IMR-90 (cell line): Measurements from ENCODE around the gene USH1G. TPM values are rescaled to one million over a fixed set of nuclear protein-coding genes. Genes with fewer than 3 reads are reported as not detected.
"Not testable (repeated sequence)": the region's sequence is repeated elsewhere in the genome, so short reads cannot be mapped to it uniquely, and the experiment has no call there.

ENCODE experiments used
- ATAC-seq: fragments of 200-7000 bp; cut with Tn5 transposase; 2 replicates; pipeline ENCODE4 v1.9.1; 2020; ENCODE audit warnings: low read depth, mild to moderate bottlenecking, moderate library complexity
- BruUV-seq: library from RNA; stranded (reverse); fragments of 400-500 nt; replicated peaks from 2 replicates; lab custom pipeline; 2021; lab: Mats Ljungman, UMichigan
- CTCF ChIA-PET: fragments of 300-600 bp; formaldehyde crosslinking; extraction: SDS; loops from one replicate; lab custom pipeline; 2021; ENCODE audit warnings: antibody characterized with exemption; lab: Yijun Ruan, JAX
- POLR2A ChIA-PET: fragments of 300-600 bp; sonication (Branson Sonifier 250); formaldehyde crosslinking; loops from one replicate; lab custom pipeline; 2022; ENCODE audit warnings: antibody characterized with exemption; ENCODE audit not compliant: unreplicated experiment; lab: Charles Lee
- DNase-seq: peaks from one replicate; pipeline ENCODE4 v3.0.0; 2013
- H2AFZ ChIP-seq: replicated peaks from 2 replicates; pipeline ENCODE3; 2013; ENCODE audit warnings: low read length, mild to moderate bottlenecking; ENCODE audit not compliant: poor library complexity
- H2AK5ac ChIP-seq: 2 replicates; pipeline ENCODE4 v1.6.1; 2013; ENCODE audit warnings: low read depth, low read length, inconsistent platforms
- H2AK9ac ChIP-seq: replicated peaks from 2 replicates; pipeline ENCODE3; 2013; ENCODE audit warnings: mild to moderate bottlenecking, low read depth, low read length, moderate library complexity; ENCODE audit not compliant: poor library complexity
- H2BK120ac ChIP-seq: 2 replicates; pipeline ENCODE4 v1.6.1; 2013; ENCODE audit warnings: low read depth, low read length, inconsistent platforms
- H2BK15ac ChIP-seq: 3 replicates; pipeline ENCODE4 v1.6.1; 2013; ENCODE audit warnings: low read depth, low read length, inconsistent platforms
- H2BK20ac ChIP-seq: 2 replicates; pipeline ENCODE4 v1.6.1; 2013; ENCODE audit warnings: low read depth, mild to moderate bottlenecking, inconsistent platforms, low read length, moderate library complexity
- H2BK5ac ChIP-seq: 2 replicates; pipeline ENCODE4 v1.6.1; 2013; ENCODE audit warnings: mild to moderate bottlenecking, low read depth, low read length, inconsistent platforms; ENCODE audit not compliant: poor library complexity, severe bottlenecking
- H3K14ac ChIP-seq: replicated peaks from 2 replicates; pipeline ENCODE4 v1.6.1; 2013; ENCODE audit warnings: low read depth, low read length, inconsistent platforms
- H3K18ac ChIP-seq: 2 replicates; pipeline ENCODE4 v1.6.1; 2013; ENCODE audit warnings: low read depth, low read length, control low read depth
- H3K23ac ChIP-seq: 2 replicates; pipeline ENCODE4 v1.6.1; 2013; ENCODE audit warnings: low read depth, low read length, inconsistent platforms
- H3K27ac ChIP-seq: 2 replicates; pipeline ENCODE4 v1.5.1; 2013; ENCODE audit warnings: mild to moderate bottlenecking, control low read depth, low read length; ENCODE audit not compliant: insufficient read depth
- H3K27me3 ChIP-seq: 2 replicates; pipeline ENCODE4 v1.6.1; 2013; ENCODE audit warnings: low read length; ENCODE audit not compliant: control insufficient read depth, insufficient read depth
- H3K36me3 ChIP-seq: 2 replicates; pipeline ENCODE4 v1.6.1; 2013; ENCODE audit warnings: low read length, mixed read lengths; ENCODE audit not compliant: control insufficient read depth, insufficient read depth
- H3K4ac ChIP-seq: 2 replicates; pipeline ENCODE4 v1.6.1; 2013; ENCODE audit warnings: low read depth, low read length, inconsistent platforms
- H3K4me1 ChIP-seq: 2 replicates; pipeline ENCODE4 v1.6.1; 2013; ENCODE audit warnings: low read length, mixed read lengths; ENCODE audit not compliant: control insufficient read depth, insufficient read depth
- H3K4me2 ChIP-seq: 2 replicates; pipeline ENCODE4 v1.6.1; 2013; ENCODE audit warnings: low read depth, mild to moderate bottlenecking, control low read depth, low read length, moderate library complexity
- H3K4me3 ChIP-seq: 2 replicates; pipeline ENCODE4 v1.5.1; 2013; ENCODE audit warnings: low read depth, mild to moderate bottlenecking, control low read depth, low read length, moderate library complexity; ENCODE audit not compliant: insufficient read depth
- H3K56ac ChIP-seq: 2 replicates; pipeline ENCODE4 v1.6.1; 2013; ENCODE audit warnings: low read length, inconsistent platforms; ENCODE audit not compliant: insufficient read depth; ENCODE audit errors: extremely low read depth
- H3K79me1 ChIP-seq, 2 experiments: 2 replicates each; pipeline ENCODE4 v1.6.1; 2013; ENCODE audit warnings: low read length in 2 of 2, inconsistent platforms in 1 of 2, low read depth in 1 of 2
- H3K9ac ChIP-seq: 2 replicates; pipeline ENCODE4 v1.6.1; 2013; ENCODE audit warnings: low read depth, low read length, control low read depth
- H3K9me1 ChIP-seq: 2 replicates; pipeline ENCODE4 v1.6.1; 2013; ENCODE audit warnings: low read length, inconsistent platforms; ENCODE audit not compliant: insufficient read depth
- H3K9me3 ChIP-seq: 2 replicates; pipeline ENCODE4 v1.6.1; 2013; ENCODE audit warnings: low read length; ENCODE audit not compliant: control insufficient read depth, insufficient read depth
- H4K20me1 ChIP-seq: 2 replicates; pipeline ENCODE4 v1.6.1; 2013; ENCODE audit warnings: low read length, inconsistent platforms; ENCODE audit not compliant: insufficient read depth
- H4K5ac ChIP-seq: 2 replicates; pipeline ENCODE4 v1.6.1; 2013; ENCODE audit warnings: mild to moderate bottlenecking, low read depth, low read length, control low read depth
- H4K8ac ChIP-seq, 2 experiments: 2 replicates each; pipeline ENCODE4 v1.6.1; 2013; ENCODE audit warnings: low read depth in 2 of 2, low read length in 2 of 2, control low read depth in 1 of 2, inconsistent platforms in 1 of 2
- H4K91ac ChIP-seq: 2 replicates; pipeline ENCODE4 v1.6.1; 2013; ENCODE audit warnings: low read depth, low read length, inconsistent platforms; ENCODE audit not compliant: insufficient read depth
- WGBS, 2 experiments: methylation state at CpG; one replicate each; pipeline versions ENCODE4 v1.1.5 to v1.1.7; 2013; ENCODE audit warnings: missing lambda C conversion rate in 2 of 2; ENCODE audit not compliant: insufficient read length in 1 of 2; ENCODE audit errors: extremely low coverage in 2 of 2; 5-methylcytosine and 5-hydroxymethylcytosine counted together
- dilution Hi-C: fragments of 300-500 bp; cut with HindIII; formaldehyde crosslinking; loops from one replicate; pipeline ENCODE4 v1.14.3; 2018; ENCODE audit warnings: low sequenced_read_pairs; ENCODE audit not compliant: unreplicated experiment
- in situ Hi-C: fragments of 300-500 bp; cut with MboI; formaldehyde crosslinking; loops from 3 replicates; pipeline ENCODE4 v1.14.3; 2019; ENCODE audit warnings: low sequenced_read_pairs, inconsistent platforms, mixed read lengths
- intact Hi-C: fragments of 100-400 bp; cut with micrococcal nuclease; formaldehyde crosslinking; loops from 2 replicates; pipeline ENCODE4 v1.10.0; 2022
- polyA plus RNA-seq, 3 experiments: library from polyadenylated mRNA; depleted of rRNA; stranded (reverse); fragments of >200 nt; gene quantifications; 2 replicates each; pipeline ENCODE4 v1.2.3, GENCODE V29; 2012; ENCODE audit warnings: low replicate concordance in 1 of 3
- total RNA-seq: library from RNA; depleted of rRNA; stranded (reverse); fragments of >200 nt; gene quantifications from 2 replicates; pipeline ENCODE4 v1.2.3, GENCODE V29; 2012

USH1G gene
- total and polyA plus RNA-seq, 2 of the 4 experiments (the other 2 are of a cell fraction), result not detected

- H3K9ac ChIP-seq, H2BK15ac ChIP-seq, H3K4me2 ChIP-seq, H3K9me1 ChIP-seq, H3K79me1 ChIP-seq, H3K56ac ChIP-seq, H3K4me1 ChIP-seq, H2BK120ac ChIP-seq, H2AK5ac ChIP-seq, ATAC-seq, POLR2A ChIA-PET, H3K27ac ChIP-seq, H3K9me3 ChIP-seq, intact Hi-C loops, H4K5ac ChIP-seq, H2BK5ac ChIP-seq, H3K14ac ChIP-seq, H3K23ac ChIP-seq, H2AFZ ChIP-seq, H4K20me1 ChIP-seq, H3K4me3 ChIP-seq, DNase-seq, H2AK9ac ChIP-seq, H4K91ac ChIP-seq, BruUV-seq, H3K18ac ChIP-seq, H2BK20ac ChIP-seq, H3K4ac ChIP-seq, dilution Hi-C loops, H3K36me3 ChIP-seq, H4K8ac ChIP-seq: not testable (repeated sequence)
- WGBS, 2 experiments, result no CpG with 5 or more reads among the region's 5 CpGs
- CTCF ChIA-PET, result interaction anchor here (0.8 kb wide), 1 partner anchor 12 kb away, joined by 4 read pairs; no protein-coding TSS in a partner anchor
- in situ Hi-C loops, result loop anchor here (10.0 kb wide), 1 partner anchor 235 kb away; the partner anchor contains the start of gene NUP85
- H3K27me3 ChIP-seq, result peaks cover 43% of the 10 kb centered on the region
Observed at GRCh38 chr17:74969501-74969900, 46.4 kb upstream of the USH1G start.
